ENCODE results near the gene ASPN.

ASPN gene

DNA sequence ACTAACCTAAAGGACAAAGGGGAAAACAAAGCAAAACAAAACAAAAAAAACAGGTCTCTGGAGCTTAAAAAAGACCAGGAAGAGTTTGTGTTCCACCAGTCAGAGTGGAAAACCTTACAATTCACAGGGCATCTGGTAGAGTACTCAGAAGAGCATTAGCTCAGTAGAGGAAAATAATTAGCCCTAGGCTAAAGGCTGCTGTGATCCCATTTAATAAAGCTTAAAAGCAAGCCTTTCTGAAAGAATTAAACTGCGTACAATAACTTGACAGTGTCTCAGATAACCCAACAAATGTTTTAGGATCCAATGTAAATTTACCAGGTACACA, 46.2 kb upstream of the ASPN start:
- Histone ChIP-seq H3K79me2 (ENCODE audit: insufficient read depth, low read length) (no peaks in the 10 kb centered on the region), H3K9ac (ENCODE audit: low read depth, low read length, poor library complexity, severe bottlenecking) (no peak overlapping the region), H3K9me3 (ENCODE audit: insufficient read depth, low read depth, low read length) (no peaks in the 10 kb centered on the region), H2AFZ (ENCODE audit: low read length) (no peak overlapping the region), H3K4me1 (ENCODE audit: insufficient read depth, low read length, poor library complexity, severe bottlenecking) (no peaks in the 10 kb centered on the region), H3K4me2 (ENCODE audit: low read depth, low read length, poor library complexity, severe bottlenecking) (no peak overlapping the region), H3F3A (ENCODE audit: low read depth) (no peaks in the 10 kb centered on the region), H4K20me1 (ENCODE audit: insufficient read depth, low read length, poor library complexity, severe bottlenecking) (no peaks in the 10 kb centered on the region), H3K27me3 (ENCODE audit: insufficient read depth, low read length, poor library complexity, severe bottlenecking) (no peaks in the 10 kb centered on the region), H3K4me3 (ENCODE audit: low read length, poor library complexity, severe bottlenecking) (no peak overlapping the region), H3K36me3 (ENCODE audit: insufficient read depth, low read length) (no peaks in the 10 kb centered on the region), H3K9me2 (replicated peaks; ENCODE audit: low read depth, low read length) (no peaks in the 10 kb centered on the region)
- TF ChIP-seq, protein P1, sequence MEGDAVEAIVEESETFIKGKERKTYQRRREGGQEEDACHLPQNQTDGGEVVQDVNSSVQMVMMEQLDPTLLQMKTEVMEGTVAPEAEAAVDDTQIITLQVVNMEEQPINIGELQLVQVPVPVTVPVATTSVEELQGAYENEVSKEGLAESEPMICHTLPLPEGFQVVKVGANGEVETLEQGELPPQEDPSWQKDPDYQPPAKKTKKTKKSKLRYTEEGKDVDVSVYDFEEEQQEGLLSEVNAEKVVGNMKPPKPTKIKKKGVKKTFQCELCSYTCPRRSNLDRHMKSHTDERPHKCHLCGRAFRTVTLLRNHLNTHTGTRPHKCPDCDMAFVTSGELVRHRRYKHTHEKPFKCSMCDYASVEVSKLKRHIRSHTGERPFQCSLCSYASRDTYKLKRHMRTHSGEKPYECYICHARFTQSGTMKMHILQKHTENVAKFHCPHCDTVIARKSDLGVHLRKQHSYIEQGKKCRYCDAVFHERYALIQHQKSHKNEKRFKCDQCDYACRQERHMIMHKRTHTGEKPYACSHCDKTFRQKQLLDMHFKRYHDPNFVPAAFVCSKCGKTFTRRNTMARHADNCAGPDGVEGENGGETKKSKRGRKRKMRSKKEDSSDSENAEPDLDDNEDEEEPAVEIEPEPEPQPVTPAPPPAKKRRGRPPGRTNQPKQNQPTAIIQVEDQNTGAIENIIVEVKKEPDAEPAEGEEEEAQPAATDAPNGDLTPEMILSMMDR (conservative IDR thresholded peaks at IDR 0.05; ENCODE audit: low read length) = no peak
- no peak for TF ChIP-seq EZH2phosphoT487 (IDR thresholded peaks at IDR 0.05; ENCODE audit: borderline replicate concordance)

DNA sequence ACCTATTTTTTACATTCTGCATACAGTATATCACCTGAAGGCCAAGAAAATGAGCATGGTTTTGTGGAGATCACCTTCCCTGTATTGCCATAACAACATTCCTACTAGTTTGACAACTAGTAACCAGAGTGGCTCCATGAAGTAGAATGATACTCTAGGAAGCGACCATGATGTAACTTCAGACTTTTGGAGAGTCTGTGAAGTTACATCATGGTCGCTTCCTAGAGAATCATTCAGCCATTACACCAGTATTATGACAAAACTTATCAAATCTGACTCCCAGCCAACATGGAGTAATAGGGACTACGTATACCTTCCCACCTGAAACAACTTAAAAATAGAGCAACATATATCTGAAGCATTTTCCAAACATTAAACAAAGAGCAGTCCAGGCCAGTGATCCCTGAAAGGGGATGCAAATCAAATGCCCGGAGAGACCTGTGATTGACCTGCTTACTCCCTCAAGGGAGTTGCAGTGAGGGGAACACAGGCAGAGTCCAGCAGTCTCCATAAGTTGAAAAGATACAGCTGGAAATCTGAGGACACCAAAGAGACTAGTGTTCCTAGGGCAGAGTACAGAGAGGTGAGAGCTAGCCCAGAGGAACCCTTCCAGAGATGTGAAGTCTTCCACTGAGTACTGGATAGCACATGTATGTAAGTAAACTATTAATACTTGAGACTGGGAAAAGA, 45.7 kb upstream of the ASPN start:
- no peaks in the 10 kb centered on the region for H3K9me3 ChIP-seq (ENCODE audit: insufficient read depth, low read depth, low read length)
- TF ChIP-seq, protein P1 (conservative IDR thresholded peaks at IDR 0.05; ENCODE audit: low read length) = no peak
- TF ChIP-seq EZH2phosphoT487 (IDR thresholded peaks at IDR 0.05; ENCODE audit: borderline replicate concordance) = no peak
- no peaks in the 10 kb centered on the region for H3K9me2 ChIP-seq (replicated peaks; ENCODE audit: low read depth, low read length)
- H3K9ac ChIP-seq (ENCODE audit: low read depth, low read length, poor library complexity, severe bottlenecking) = no peak overlapping the region
- no peak overlapping the region for H3K4me2 ChIP-seq (ENCODE audit: low read depth, low read length, poor library complexity, severe bottlenecking)
- H3K4me1 ChIP-seq (ENCODE audit: insufficient read depth, low read length, poor library complexity, severe bottlenecking) = no peaks in the 10 kb centered on the region
- no peaks in the 10 kb centered on the region for H3K79me2 ChIP-seq (ENCODE audit: insufficient read depth, low read length)
- no peaks in the 10 kb centered on the region for H4K20me1 ChIP-seq (ENCODE audit: insufficient read depth, low read length, poor library complexity, severe bottlenecking)
- H3K27me3 ChIP-seq (ENCODE audit: insufficient read depth, low read length, poor library complexity, severe bottlenecking) = no peaks in the 10 kb centered on the region
- no peak overlapping the region for H2AFZ ChIP-seq (ENCODE audit: low read length)
- H3F3A ChIP-seq (ENCODE audit: low read depth) = no peaks in the 10 kb centered on the region
- H3K4me3 ChIP-seq (ENCODE audit: low read length, poor library complexity, severe bottlenecking) = no peak overlapping the region
- no peaks in the 10 kb centered on the region for H3K36me3 ChIP-seq (ENCODE audit: insufficient read depth, low read length)

DNA sequence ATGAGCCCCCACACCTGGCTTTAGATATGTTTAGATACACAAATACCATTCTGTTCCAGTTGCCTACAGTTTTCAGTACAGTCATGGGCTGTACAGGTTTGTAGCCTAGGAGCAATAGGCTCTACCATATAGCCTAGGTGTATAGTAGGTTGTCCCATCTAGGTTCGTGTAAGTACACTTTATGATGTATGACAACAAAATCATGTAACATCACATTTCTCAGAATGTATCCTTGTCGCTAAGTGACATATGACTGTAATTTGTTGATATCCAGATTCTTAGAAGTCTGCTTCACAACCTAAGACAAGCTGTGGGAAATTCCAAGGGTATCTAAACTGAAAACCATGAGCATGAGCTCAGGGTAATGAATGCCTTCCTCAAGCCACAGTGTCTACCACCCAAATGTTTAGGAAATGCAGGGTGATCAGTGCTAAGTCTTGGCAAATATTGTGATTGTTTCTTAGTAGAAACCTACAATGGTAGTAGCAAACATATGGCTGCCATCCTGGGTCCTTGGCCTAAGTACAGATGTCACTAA, 45.1 kb upstream of the ASPN start:
- no peak overlapping the region for H3K4me2 ChIP-seq (ENCODE audit: low read depth, low read length, poor library complexity, severe bottlenecking)
- H3K4me3 ChIP-seq (ENCODE audit: low read length, poor library complexity, severe bottlenecking) = no peak overlapping the region
- no peaks in the 10 kb centered on the region for H3K4me1 ChIP-seq (ENCODE audit: insufficient read depth, low read length, poor library complexity, severe bottlenecking)
- H3K9me3 ChIP-seq (ENCODE audit: insufficient read depth, low read depth, low read length) = no peaks in the 10 kb centered on the region
- no peaks in the 10 kb centered on the region for H3F3A ChIP-seq (ENCODE audit: low read depth)
- H3K9ac ChIP-seq (ENCODE audit: low read depth, low read length, poor library complexity, severe bottlenecking) = no peak overlapping the region
- no peaks in the 10 kb centered on the region for H3K36me3 ChIP-seq (ENCODE audit: insufficient read depth, low read length)
- H3K79me2 ChIP-seq (ENCODE audit: insufficient read depth, low read length) = no peaks in the 10 kb centered on the region
- no peaks in the 10 kb centered on the region for H4K20me1 ChIP-seq (ENCODE audit: insufficient read depth, low read length, poor library complexity, severe bottlenecking)
- TF ChIP-seq, protein P1 (conservative IDR thresholded peaks at IDR 0.05; ENCODE audit: low read length) = no peak
- no peak for TF ChIP-seq EZH2phosphoT487 (IDR thresholded peaks at IDR 0.05; ENCODE audit: borderline replicate concordance)
- H2AFZ ChIP-seq (ENCODE audit: low read length) = no peak overlapping the region
- no peaks in the 10 kb centered on the region for H3K9me2 ChIP-seq (replicated peaks; ENCODE audit: low read depth, low read length)
- H3K27me3 ChIP-seq (ENCODE audit: insufficient read depth, low read length, poor library complexity, severe bottlenecking) = no peaks in the 10 kb centered on the region

Data from Loucy (cell line).